GM12878 (cell line): ENCODE results near the gene RANBP17. TPM values are rescaled to one million over a fixed set of nuclear protein-coding genes. Genes with fewer than 3 reads are reported as not detected.

Experiments used
- ATAC-seq: fragments of 200-7000 bp; cut with Tn5 transposase; 3 replicates; pipeline ENCODE4 v1.9.1; 2020; ENCODE audit warnings: mild to moderate bottlenecking, moderate library complexity
- BruUV-seq: library from RNA; stranded (reverse); fragments of 400-500 nt; replicated peaks from 2 replicates; lab custom pipeline; 2021; lab: Mats Ljungman, UMichigan
- CTCF ChIA-PET: fragments of 300-600 bp; sonication (Branson Sonifier 250); formaldehyde crosslinking; extraction: SDS; loops from one replicate; lab custom pipeline; 2021; ENCODE audit warnings: inconsistent platforms; lab: Yijun Ruan, JAX
- POLR2A ChIA-PET: fragments of 350-600 bp; formaldehyde crosslinking; extraction: SDS; loops from one replicate; lab custom pipeline; 2021; ENCODE audit warnings: inconsistent platforms; lab: Charles Lee
- RAD21 ChIA-PET: fragments of 300-600 bp; sonication (Branson Sonifier 250); formaldehyde crosslinking; loops from one replicate; lab custom pipeline; 2023; ENCODE audit warnings: antibody characterized with exemption; ENCODE audit not compliant: unreplicated experiment; lab: Charles Lee
- SMC1A ChIA-PET: fragments of 300-600 bp; sonication (Branson Sonifier 250); formaldehyde crosslinking; loops from one replicate; lab custom pipeline; 2023; ENCODE audit not compliant: unreplicated experiment, uncharacterized antibody; lab: Charles Lee
- DNase-seq: peaks from one replicate; pipeline ENCODE4 v3.0.0-alpha.2; 2011; ENCODE audit warnings: low read depth, low spot score
- FAIRE-seq: peaks from 3 replicates; lab custom pipeline; 2011; peaks lifted over from hg19 to GRCh38; lab: Jason Lieb, UNC
- H2AFZ ChIP-seq: 2 replicates; pipeline ENCODE4 v1.6.0; 2011; ENCODE audit warnings: low read depth, low read length, control low read depth; ENCODE audit not compliant: control insufficient read depth
- H3K27ac ChIP-seq: 2 replicates; pipeline ENCODE4 v1.5.1; 2011; ENCODE audit warnings: control low read depth; ENCODE audit not compliant: control insufficient read depth, insufficient read depth
- H3K27me3 ChIP-seq, 2 experiments: replicated peaks in 1 of 2; 2 replicates each; pipeline versions ENCODE4 v1.6.0 to v1.6.1; 2011; ENCODE audit warnings: low read length in 1 of 2; ENCODE audit not compliant: control insufficient read depth in 2 of 2, insufficient read depth in 2 of 2
- H3K36me3 ChIP-seq, 2 experiments: 2 replicates each; pipeline ENCODE4 v1.5.1; 2011; ENCODE audit warnings: low read length in 1 of 2; ENCODE audit not compliant: control insufficient read depth in 2 of 2, insufficient read depth in 2 of 2
- H3K4me1 ChIP-seq: 2 replicates; pipeline ENCODE4 v1.6.1; 2011; ENCODE audit warnings: mild to moderate bottlenecking, low read length, moderate library complexity, mixed read lengths; ENCODE audit not compliant: control insufficient read depth, insufficient read depth
- H3K4me2 ChIP-seq: 2 replicates; pipeline ENCODE4 v1.6.0; 2011; ENCODE audit warnings: control low read depth; ENCODE audit not compliant: control insufficient read depth, insufficient read depth
- H3K4me3 ChIP-seq: fragments of 200-600 bp; sonication (generic); 2 replicates; pipeline ENCODE4 v1.5.1; 2016
- H3K79me2 ChIP-seq: 2 replicates; pipeline ENCODE4 v1.6.0; 2011; ENCODE audit warnings: low read length; ENCODE audit not compliant: control insufficient read depth, insufficient read depth
- H3K9ac ChIP-seq: 2 replicates; pipeline ENCODE4 v1.8.0; 2011; ENCODE audit warnings: low read length, control low read depth, mixed read lengths; ENCODE audit not compliant: control insufficient read depth, insufficient read depth
- H3K9me3 ChIP-seq: replicated peaks from 3 replicates; pipeline ENCODE4 v1.5.1; 2011; ENCODE audit warnings: mild to moderate bottlenecking, low read length; ENCODE audit not compliant: control insufficient read depth, insufficient read depth
- H4K20me1 ChIP-seq: 2 replicates; pipeline ENCODE4 v1.6.0; 2011; ENCODE audit not compliant: control insufficient read depth, insufficient read depth
- ATF7 ChIP-seq: fragments of 450-650 bp; IDR thresholded peaks from 2 replicates; pipeline ENCODE4 v1.6.1; 2016; ENCODE audit warnings: low read depth, mild to moderate bottlenecking
- CBX3 ChIP-seq: fragments of 200-600 bp; sonication (generic); IDR thresholded peaks from 2 replicates; pipeline ENCODE4 v1.6.1; 2016; ENCODE audit warnings: low read depth, borderline replicate concordance
- E4F1 ChIP-seq: fragments of 450-650 bp; IDR thresholded peaks from 2 replicates; pipeline ENCODE4 v1.6.1; 2018; ENCODE audit warnings: borderline replicate concordance, mild to moderate bottlenecking; ENCODE audit not compliant: partially characterized antibody
- EED ChIP-seq: sonication (generic); IDR thresholded peaks from 2 replicates; pipeline ENCODE4 v1.6.1; 2016; ENCODE audit warnings: antibody characterized with exemption, low read depth
- EP300 ChIP-seq, 2 experiments: fragments of 150-350 bp in 1 of 2; IDR thresholded peaks; 2 replicates each; pipeline ENCODE4 v1.6.1; 2011 to 2012; ENCODE audit warnings: low read depth in 2 of 2, low read length in 2 of 2, borderline replicate concordance in 1 of 2, improper control_type of control experiment in 1 of 2, inconsistent platforms in 1 of 2; ENCODE audit not compliant: control insufficient read depth in 1 of 2
- GATAD2B ChIP-seq: fragments of 450-650 bp; conservative IDR thresholded peaks from 2 replicates; pipeline ENCODE4 v1.6.1; 2017; ENCODE audit warnings: low read depth, mild to moderate bottlenecking, moderate library complexity
- HCFC1 ChIP-seq: fragments of 150-350 bp; IDR thresholded peaks from 2 replicates; pipeline ENCODE4 v1.6.1; 2014; ENCODE audit warnings: low read length
- MTA2 ChIP-seq: fragments of 450-650 bp; IDR thresholded peaks from 2 replicates; pipeline ENCODE4 v1.6.1; 2016; ENCODE audit warnings: low read depth, mild to moderate bottlenecking, moderate library complexity
- MYC ChIP-seq: IDR thresholded peaks from 2 replicates; pipeline ENCODE4 v1.6.1; 2011; ENCODE audit warnings: mild to moderate bottlenecking, low read length, moderate library complexity, inconsistent platforms; ENCODE audit not compliant: insufficient read depth, insufficient replicate concordance, insufficient read length, severe bottlenecking
- POLR2A ChIP-seq: IDR thresholded peaks from 2 replicates; pipeline ENCODE4 v1.6.1; 2011; ENCODE audit warnings: low read depth, mild to moderate bottlenecking, low read length
- POU2F2 ChIP-seq: IDR thresholded peaks from 3 replicates; pipeline ENCODE4 v1.6.1; 2011; ENCODE audit warnings: low read depth, mild to moderate bottlenecking, low read length, borderline replicate concordance
- RFX5 ChIP-seq: IDR thresholded peaks from 2 replicates; pipeline ENCODE4 v1.6.1; 2011; ENCODE audit warnings: low read depth, low read length, improper control_type of control experiment
- RUNX3 ChIP-seq: IDR thresholded peaks from 2 replicates; pipeline ENCODE4 v1.6.1; 2012; ENCODE audit warnings: low read length, inconsistent platforms
- SMC3 ChIP-seq: IDR thresholded peaks from 2 replicates; pipeline ENCODE4 v1.6.1; 2011; ENCODE audit warnings: low read length, improper control_type of control experiment, borderline replicate concordance
- SREBF2 ChIP-seq: IDR thresholded peaks from 2 replicates; pipeline ENCODE4 v1.6.1; 2012; ENCODE audit warnings: mild to moderate bottlenecking, low read length
- STAT3 ChIP-seq: IDR thresholded peaks from 2 replicates; pipeline ENCODE4 v1.6.1; 2011; ENCODE audit warnings: low read depth, low read length, improper control_type of control experiment
- ZNF217 ChIP-seq: fragments of 450-650 bp; IDR thresholded peaks from 2 replicates; pipeline ENCODE4 v1.6.1; 2017; ENCODE audit warnings: antibody characterized with exemption, mild to moderate bottlenecking
- WGBS: methylation state at CpG from one replicate; pipeline ENCODE4 v1.1.6; 2016; ENCODE audit warnings: low lambda C conversion rate; ENCODE audit not compliant: insufficient replicate concordance, insufficient coverage; ENCODE audit errors: missing lambda C conversion rate; 5-methylcytosine and 5-hydroxymethylcytosine counted together
- in situ Hi-C: fragments of 300-500 bp; cut with MboI; formaldehyde crosslinking; loops from 9 replicates; pipeline ENCODE4 v1.14.3; 2018; ENCODE audit warnings: mixed read lengths
- intact Hi-C: fragments of 100-400 bp; cut with micrococcal nuclease; formaldehyde crosslinking; loops from one replicate; pipeline ENCODE4 v1.14.2; 2022; ENCODE audit not compliant: unreplicated experiment
- polyA plus RNA-seq, 11 experiments: library from polyadenylated mRNA; depleted of rRNA in 4 of 11; unstranded in 6 of 11; stranded (reverse) in 5 of 11; fragments of >200 nt; fragmentation: Nextera tagmentation in 4 of 11; fragmentation: Illumina TruSeq in 1 of 11; extraction: Ambion mirVana in 4 of 11; extraction: Trizol in 1 of 11; gene quantifications; 1 replicate in 1 of 11; 2 replicates in 10 of 11; pipeline versions ENCODE4 v1.2.1 to v1.2.3, GENCODE V29; 2011 to 2016; ENCODE audit warnings: inconsistent platforms in 2 of 11, missing spikeins in 2 of 11, low read depth in 1 of 11
- total RNA-seq, 4 experiments: library from RNA; depleted of rRNA in 3 of 4; stranded (reverse); fragments of >200 nt in 3 of 4; fragmentation: Illumina TruSeq in 1 of 4; extraction: Trizol in 1 of 4; gene quantifications; 2 replicates each; pipeline versions ENCODE4 v1.2.1 to v1.2.3, GENCODE V29; 2013 to 2021
- TF ChIP-seq, protein P1 (sequence below): IDR thresholded peaks from 2 replicates; pipeline ENCODE4 v1.6.1; 2011; ENCODE audit warnings: borderline replicate concordance, low read depth, mild to moderate bottlenecking, moderate library complexity, mixed read lengths, low read length; ENCODE audit not compliant: insufficient read depth; ENCODE audit errors: extremely low read length
- TF ChIP-seq, protein P2 (sequence below): fragments of 450-650 bp; IDR thresholded peaks from 2 replicates; pipeline ENCODE4 v1.6.1; 2017; ENCODE audit warnings: low read depth, mild to moderate bottlenecking, moderate library complexity
- TF ChIP-seq, protein P3 (sequence below): fragments of 150-350 bp; IDR thresholded peaks from 2 replicates; pipeline ENCODE4 v1.6.1; 2014; ENCODE audit warnings: mild to moderate bottlenecking, low read depth, low read length

The RANBP17 gene
- total and polyA plus RNA-seq, 10 of the 15 experiments (the other 5 are each of a cell fraction or from before 2014, with no cell fraction given) = 0.10 TPM; not detected in 9

- H3K4me3 ChIP-seq = no peak overlapping the region
- ATAC-seq (no peak), DNase-seq (no peak), FAIRE-seq (no peak)
- ChIA-PET RAD21 (no interaction called here), CTCF (no interaction called here), POLR2A (no interaction called here), SMC1A (no interaction called here)
- intact Hi-C loops (no loop called here), in situ Hi-C loops (no loop called here)
- no peaks in the 10 kb centered on the region for H3K36me3 ChIP-seq
- no peaks in the 10 kb centered on the region for H3K4me1 ChIP-seq
- 0% methylated on average over 2 of the region's 2 CpGs for WGBS
- H4K20me1 ChIP-seq = no peaks in the 10 kb centered on the region
- no peaks in the 10 kb centered on the region; a peak in 1 of 4 replicates for H3K27me3 ChIP-seq
- no peak for TF ChIP-seq MTA2
- TF ChIP-seq GATAD2B = no peak
- no peak for TF ChIP-seq CBX3
- no peak for TF ChIP-seq E4F1
- no peak for TF ChIP-seq ZNF217
- TF ChIP-seq MYC = no peak
- TF ChIP-seq, protein P1, sequence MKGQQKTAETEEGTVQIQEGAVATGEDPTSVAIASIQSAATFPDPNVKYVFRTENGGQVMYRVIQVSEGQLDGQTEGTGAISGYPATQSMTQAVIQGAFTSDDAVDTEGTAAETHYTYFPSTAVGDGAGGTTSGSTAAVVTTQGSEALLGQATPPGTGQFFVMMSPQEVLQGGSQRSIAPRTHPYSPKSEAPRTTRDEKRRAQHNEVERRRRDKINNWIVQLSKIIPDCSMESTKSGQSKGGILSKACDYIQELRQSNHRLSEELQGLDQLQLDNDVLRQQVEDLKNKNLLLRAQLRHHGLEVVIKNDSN = no peak
- TF ChIP-seq, protein P2, sequence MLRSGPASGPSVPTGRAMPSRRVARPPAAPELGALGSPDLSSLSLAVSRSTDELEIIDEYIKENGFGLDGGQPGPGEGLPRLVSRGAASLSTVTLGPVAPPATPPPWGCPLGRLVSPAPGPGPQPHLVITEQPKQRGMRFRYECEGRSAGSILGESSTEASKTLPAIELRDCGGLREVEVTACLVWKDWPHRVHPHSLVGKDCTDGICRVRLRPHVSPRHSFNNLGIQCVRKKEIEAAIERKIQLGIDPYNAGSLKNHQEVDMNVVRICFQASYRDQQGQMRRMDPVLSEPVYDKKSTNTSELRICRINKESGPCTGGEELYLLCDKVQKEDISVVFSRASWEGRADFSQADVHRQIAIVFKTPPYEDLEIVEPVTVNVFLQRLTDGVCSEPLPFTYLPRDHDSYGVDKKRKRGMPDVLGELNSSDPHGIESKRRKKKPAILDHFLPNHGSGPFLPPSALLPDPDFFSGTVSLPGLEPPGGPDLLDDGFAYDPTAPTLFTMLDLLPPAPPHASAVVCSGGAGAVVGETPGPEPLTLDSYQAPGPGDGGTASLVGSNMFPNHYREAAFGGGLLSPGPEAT = no peak
- no peak for TF ChIP-seq POU2F2
- TF ChIP-seq STAT3 = no peak
- TF ChIP-seq SREBF2 = no peak
- TF ChIP-seq, protein P3, sequence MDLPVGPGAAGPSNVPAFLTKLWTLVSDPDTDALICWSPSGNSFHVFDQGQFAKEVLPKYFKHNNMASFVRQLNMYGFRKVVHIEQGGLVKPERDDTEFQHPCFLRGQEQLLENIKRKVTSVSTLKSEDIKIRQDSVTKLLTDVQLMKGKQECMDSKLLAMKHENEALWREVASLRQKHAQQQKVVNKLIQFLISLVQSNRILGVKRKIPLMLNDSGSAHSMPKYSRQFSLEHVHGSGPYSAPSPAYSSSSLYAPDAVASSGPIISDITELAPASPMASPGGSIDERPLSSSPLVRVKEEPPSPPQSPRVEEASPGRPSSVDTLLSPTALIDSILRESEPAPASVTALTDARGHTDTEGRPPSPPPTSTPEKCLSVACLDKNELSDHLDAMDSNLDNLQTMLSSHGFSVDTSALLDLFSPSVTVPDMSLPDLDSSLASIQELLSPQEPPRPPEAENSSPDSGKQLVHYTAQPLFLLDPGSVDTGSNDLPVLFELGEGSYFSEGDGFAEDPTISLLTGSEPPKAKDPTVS = no peak
- no peak for TF ChIP-seq ATF7
- no peak for TF ChIP-seq RUNX3
- TF ChIP-seq HCFC1 = no peak
- no peak for TF ChIP-seq POLR2A
- TF ChIP-seq RFX5 = no peak
- no peak for TF ChIP-seq SMC3
- no peak for TF ChIP-seq EP300 (IDR thresholded peaks at IDR 0.05; ENCODE audit: borderline replicate concordance in 1 of 2, control insufficient read depth in 1 of 2, low read depth in 2 of 2, low read length in 2 of 2)
- TF ChIP-seq EED = no peak
- no peak overlapping the region for H3K27ac ChIP-seq
- H3K79me2 ChIP-seq = no peaks in the 10 kb centered on the region
- no peak overlapping the region for H3K9ac ChIP-seq
- no peak overlapping the region for H2AFZ ChIP-seq
- no peak overlapping the region for H3K4me2 ChIP-seq
- BruUV-seq = no TSS peak
- no peaks in the 10 kb centered on the region for H3K9me3 ChIP-seq
Measured at GRCh38 chr5:171010816-171011215, 149.0 kb downstream of the RANBP17 start.
